B cell (primary cell): ENCODE results near the gene EYS. TPM values are rescaled to one million over a fixed set of nuclear protein-coding genes. Genes with fewer than 3 reads are reported as not detected.

Source experiments
- ATAC-seq: fragments of 200-7000 bp; cut with Tn5 transposase; one replicate; pipeline ENCODE4 v1.10.0; 2021; ENCODE audit warnings: low read depth, mild to moderate bottlenecking, moderate number of reproducible peaks, moderate library complexity
- CTCF ChIA-PET: fragments of 350-600 bp; sonication (Branson Sonifier 250); formaldehyde crosslinking; loops from one replicate; lab custom pipeline; 2021; ENCODE audit warnings: antibody characterized with exemption, inconsistent platforms; lab: Charles Lee
- POLR2A ChIA-PET: fragments of 350-600 bp; sonication (Branson Sonifier 250); formaldehyde crosslinking; loops from one replicate; lab custom pipeline; 2021; ENCODE audit warnings: antibody characterized with exemption; lab: Charles Lee
- DNase-seq: peaks from one replicate; pipeline ENCODE4 v3.0.0; 2013
- H2AFZ ChIP-seq: 2 replicates; pipeline ENCODE4 v1.6.1; 2012; ENCODE audit warnings: mild to moderate bottlenecking, low read depth, low read length; ENCODE audit not compliant: insufficient read depth, poor library complexity, severe bottlenecking
- H3K27ac ChIP-seq, 2 donors: 1 replicate in 1 of 2; 2 replicates in 1 of 2; pipeline ENCODE4 v1.5.1; 2012 to 2013; ENCODE audit warnings: low read length in 2 of 2, mild to moderate bottlenecking in 2 of 2, moderate library complexity in 1 of 2
- H3K27me3 ChIP-seq, 4 experiments: fragments of 200-600 bp in 1 of 4; sonication (generic) in 1 of 4; replicated peaks in 1 of 4; 1 replicate in 2 of 4; 2 replicates in 2 of 4; pipeline versions ENCODE4 v1.6.1 to v1.7.0; 2013 to 2016; ENCODE audit warnings: low read length in 3 of 4, mild to moderate bottlenecking in 2 of 4, mixed read lengths in 1 of 4, moderate library complexity in 1 of 4; ENCODE audit not compliant: insufficient read depth in 4 of 4, control insufficient read depth in 3 of 4; ENCODE audit errors: control extremely low read depth in 1 of 4
- H3K36me3 ChIP-seq, 2 experiments: replicated peaks in 1 of 2; 1 replicate in 1 of 2; 2 replicates in 1 of 2; pipeline versions ENCODE4 v1.6.1 to v1.7.1; 2013; ENCODE audit warnings: low read length in 1 of 2; ENCODE audit not compliant: insufficient read depth in 2 of 2, control insufficient read depth in 1 of 2; ENCODE audit errors: control extremely low read depth in 1 of 2, extremely low read depth in 1 of 2
- H3K4me1 ChIP-seq, 2 donors: fragments of 200-600 bp in 1 of 2; sonication (generic) in 1 of 2; 1 replicate in 1 of 2; 2 replicates in 1 of 2; pipeline versions ENCODE4 v1.5.1 to v1.6.1; 2013 to 2017; ENCODE audit warnings: low read length in 2 of 2; ENCODE audit not compliant: control insufficient read depth in 2 of 2, insufficient read depth in 2 of 2
- H3K4me2 ChIP-seq: replicated peaks from 2 replicates; pipeline ENCODE3; 2012; ENCODE audit warnings: mild to moderate bottlenecking, low read depth, low read length; ENCODE audit not compliant: poor library complexity, severe bottlenecking
- H3K4me3 ChIP-seq, 5 experiments: fragments of 200-600 bp in 1 of 5; sonication (generic) in 1 of 5; 1 replicate in 3 of 5; 2 replicates in 2 of 5; pipeline versions ENCODE4 v1.5.1 to v1.7.0; 2011 to 2016; ENCODE audit warnings: low read length in 4 of 5, mild to moderate bottlenecking in 4 of 5, low read depth in 2 of 5, control low read depth in 1 of 5, moderate library complexity in 1 of 5; ENCODE audit not compliant: insufficient read depth in 1 of 5; ENCODE audit errors: control extremely low read depth in 1 of 5, extremely low read depth in 1 of 5
- H3K79me2 ChIP-seq: fragments of 200-600 bp; sonication (generic); one replicate; pipeline ENCODE4 v1.6.0; 2016; ENCODE audit warnings: low read length; ENCODE audit not compliant: control insufficient read depth, insufficient read depth
- H3K9ac ChIP-seq: fragments of 200-600 bp; sonication (generic); 2 replicates; pipeline ENCODE4 v1.6.1; 2017; ENCODE audit warnings: mild to moderate bottlenecking, low read length, moderate library complexity
- H3K9me3 ChIP-seq, 3 donors: one replicate each; pipeline versions ENCODE4 v1.6.1 to v1.7.1; 2013; ENCODE audit warnings: low read length in 2 of 3; ENCODE audit not compliant: control insufficient read depth in 2 of 3, insufficient read depth in 1 of 3; ENCODE audit errors: control extremely low read depth in 1 of 3
- H4K20me1 ChIP-seq: 2 replicates; pipeline ENCODE4 v1.6.0; 2012; ENCODE audit warnings: mild to moderate bottlenecking, low read length; ENCODE audit not compliant: insufficient read depth, control insufficient read depth, poor library complexity, severe bottlenecking
- H3K27ac Mint-ChIP-seq: one replicate; pipeline ENCODE4 v1.8.0; 2021; ENCODE audit warnings: mixed read lengths
- H3K27me3 Mint-ChIP-seq: one replicate; pipeline ENCODE4 v1.8.0; 2021; ENCODE audit warnings: mixed read lengths
- H3K4me1 Mint-ChIP-seq: one replicate; pipeline ENCODE4 v1.8.0; 2021; ENCODE audit warnings: mixed read lengths
- H3K4me3 Mint-ChIP-seq: one replicate; pipeline ENCODE4 v1.8.0; 2021; ENCODE audit warnings: mixed read lengths
- H3K9me3 Mint-ChIP-seq: one replicate; pipeline ENCODE4 v1.8.0; 2022; ENCODE audit warnings: mixed read lengths; ENCODE audit not compliant: insufficient read depth
- CTCF ChIP-seq: fragments of 200-600 bp; IDR thresholded peaks from one replicate; pipeline ENCODE4 v1.8.0; 2022; ENCODE audit warnings: antibody characterized with exemption, mild to moderate bottlenecking
- EZH2 ChIP-seq: IDR thresholded peaks from 2 replicates; pipeline ENCODE4 v1.6.1; 2012; ENCODE audit warnings: borderline replicate concordance, low read depth, mild to moderate bottlenecking, moderate library complexity, low read length; ENCODE audit not compliant: insufficient read depth, poor library complexity, severe bottlenecking
- WGBS: methylation state at CpG from one replicate; pipeline ENCODE4 v1.1.5; 2013; ENCODE audit warnings: missing lambda C conversion rate; ENCODE audit not compliant: insufficient coverage; 5-methylcytosine and 5-hydroxymethylcytosine counted together
- intact Hi-C: fragments of 100-400 bp; cut with micrococcal nuclease; formaldehyde crosslinking; loops from one replicate; pipeline ENCODE4 v1.10.0; 2022
- polyA plus RNA-seq: library from polyadenylated mRNA; depleted of rRNA; stranded (reverse); fragments of >200 nt; gene quantifications from 2 replicates; pipeline ENCODE4 v1.2.3, GENCODE V29; 2012
- total RNA-seq, 2 donors: library from RNA; stranded (reverse); fragments of 120-200 nt in 1 of 2; gene quantifications; 1 replicate in 1 of 2; 2 replicates in 1 of 2; pipeline versions ENCODE4 v1.2.3 to v1.2.4, GENCODE V29; 2013 to 2022

The EYS gene
- total and polyA plus RNA-seq, 2 donors (not counting 1 experiment from before 2014, with no cell fraction given), result not detected

GRCh38 chr6:65706436-65706835, 590 bp downstream of the EYS start:
- H3K4me1 Mint-ChIP-seq, result no peaks in the 10 kb centered on the region
- Histone ChIP-seq H3K9ac (no peak overlapping the region), H3K4me2 (no peak overlapping the region), H3K4me1 (no peaks in the 10 kb centered on the region), H3K36me3 (no peaks in the 10 kb centered on the region), H3K79me2 (no peaks in the 10 kb centered on the region), H3K9me3 (peaks cover 0 to 3% (median 0%) of the 10 kb centered on the region in 3 donors), H3K4me3 (no peak overlapping the region), H2AFZ (no peak overlapping the region), H3K27me3 (no peaks in the 10 kb centered on the region), H4K20me1 (no peaks in the 10 kb centered on the region), H3K27ac (no peak overlapping the region)
- WGBS, result no CpG with 5 or more reads among the region's 3 CpGs
- intact Hi-C loops, result no loop called here
- ChIA-PET CTCF (no interaction called here), POLR2A (no interaction called here)
- ATAC-seq, result no peak
- no peak for TF ChIP-seq EZH2
- TF ChIP-seq CTCF, result no peak
- no peaks in the 10 kb centered on the region for H3K9me3 Mint-ChIP-seq
- H3K27me3 Mint-ChIP-seq, result no peaks in the 10 kb centered on the region
- no peak overlapping the region for H3K4me3 Mint-ChIP-seq
- DNase-seq, result no peak
- no peak overlapping the region for H3K27ac Mint-ChIP-seq

- Histone ChIP-seq H3K4me1 (no peaks in the 10 kb centered on the region), H3K36me3 (no peaks in the 10 kb centered on the region), H2AFZ (no peak overlapping the region), H4K20me1 (no peaks in the 10 kb centered on the region), H3K27me3 (no peaks in the 10 kb centered on the region), H3K9me3 (no peaks in the 10 kb centered on the region), H3K4me2 (no peak overlapping the region), H3K4me3 (no peak overlapping the region), H3K79me2 (no peaks in the 10 kb centered on the region), H3K9ac (no peak overlapping the region), H3K27ac (no peak overlapping the region)
- Mint-ChIP-seq H3K27ac (no peak overlapping the region), H3K27me3 (no peaks in the 10 kb centered on the region), H3K4me1 (no peaks in the 10 kb centered on the region), H3K4me3 (no peak overlapping the region), H3K9me3 (no peaks in the 10 kb centered on the region)
- ChIA-PET POLR2A (no interaction called here), CTCF (no interaction called here)
- DNase-seq (no peak), ATAC-seq (no peak)
- TF ChIP-seq EZH2 (no peak), CTCF (no peak)
- WGBS, result 88% methylated on average over 1 of the region's 1 CpG
- intact Hi-C loops, result no loop called here
These were observed 5.7 kb downstream of the EYS start for GRCh38 chr6:65701325-65701724.
